AG04449 (cell line): ENCODE results near the gene CDK19.
A peak's percentile ranks its signal among the peaks of the same experiment; 100 is the strongest.

Experiments used
- CTCF ChIA-PET: fragments of 350-600 bp; formaldehyde crosslinking; extraction: SDS; loops from one replicate; lab custom pipeline; 2021; ENCODE audit warnings: antibody characterized with exemption; lab: Yijun Ruan, JAX
- POLR2A ChIA-PET: fragments of 400-600, 350-600 bp; formaldehyde crosslinking; extraction: SDS; loops from one replicate; lab custom pipeline; 2020; ENCODE audit warnings: antibody characterized with exemption, inconsistent platforms; lab: Yijun Ruan, JAX
- DNase-seq: peaks from one replicate; pipeline ENCODE4 v3.0.0-alpha.2; 2010; ENCODE audit warnings: low read depth, low spot score
- H3K4me3 ChIP-seq: 2 replicates; pipeline ENCODE4 v1.5.1; 2011; ENCODE audit warnings: low read depth, mild to moderate bottlenecking, control low read depth, low read length
- TF ChIP-seq, protein P1 (sequence below): IDR thresholded peaks from one replicate; pipeline ENCODE4 v1.5.1; 2011; ENCODE audit warnings: mild to moderate bottlenecking, moderate library complexity, low read length, control low read depth, inconsistent platforms; ENCODE audit not compliant: insufficient read depth; ENCODE audit errors: missing control alignments

Gene CDK19

DNA sequence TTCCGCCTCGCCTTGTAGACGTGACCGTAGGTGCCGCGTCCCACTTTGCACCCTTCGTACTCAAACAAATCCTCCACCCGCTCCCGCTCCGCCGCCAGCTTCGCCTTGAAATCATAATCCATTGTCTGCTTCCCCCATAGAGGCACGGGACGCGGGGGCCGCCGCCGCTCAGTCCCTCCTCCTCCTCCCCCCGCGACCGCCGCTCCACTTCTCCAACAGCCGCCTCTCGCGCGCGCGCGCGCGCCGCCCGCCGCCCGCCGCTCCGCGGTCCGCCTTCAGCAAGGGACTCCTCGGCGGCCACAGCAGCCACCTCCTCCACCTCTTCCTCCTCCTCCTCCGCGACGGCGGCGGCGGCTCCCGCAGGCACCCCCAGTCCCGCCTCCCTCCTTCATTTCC, 256 bp downstream of the CDK19 start:
- ChIA-PET POLR2A (interaction anchor here (0.6 to 3.1 kb wide), 8 partner anchors 9 to 1124 kb away, joined by 3 to 48 read pairs (median 3); partner anchors contain the start of genes AMD1 and GTF3C6), CTCF (interaction anchor here (1.1 kb wide), 1 partner anchor 119 kb away, joined by 3 read pairs; no protein-coding TSS in a partner anchor)
- TF ChIP-seq, protein P1, sequence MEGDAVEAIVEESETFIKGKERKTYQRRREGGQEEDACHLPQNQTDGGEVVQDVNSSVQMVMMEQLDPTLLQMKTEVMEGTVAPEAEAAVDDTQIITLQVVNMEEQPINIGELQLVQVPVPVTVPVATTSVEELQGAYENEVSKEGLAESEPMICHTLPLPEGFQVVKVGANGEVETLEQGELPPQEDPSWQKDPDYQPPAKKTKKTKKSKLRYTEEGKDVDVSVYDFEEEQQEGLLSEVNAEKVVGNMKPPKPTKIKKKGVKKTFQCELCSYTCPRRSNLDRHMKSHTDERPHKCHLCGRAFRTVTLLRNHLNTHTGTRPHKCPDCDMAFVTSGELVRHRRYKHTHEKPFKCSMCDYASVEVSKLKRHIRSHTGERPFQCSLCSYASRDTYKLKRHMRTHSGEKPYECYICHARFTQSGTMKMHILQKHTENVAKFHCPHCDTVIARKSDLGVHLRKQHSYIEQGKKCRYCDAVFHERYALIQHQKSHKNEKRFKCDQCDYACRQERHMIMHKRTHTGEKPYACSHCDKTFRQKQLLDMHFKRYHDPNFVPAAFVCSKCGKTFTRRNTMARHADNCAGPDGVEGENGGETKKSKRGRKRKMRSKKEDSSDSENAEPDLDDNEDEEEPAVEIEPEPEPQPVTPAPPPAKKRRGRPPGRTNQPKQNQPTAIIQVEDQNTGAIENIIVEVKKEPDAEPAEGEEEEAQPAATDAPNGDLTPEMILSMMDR, result no peak
- no peak for DNase-seq
- peak overlapping the region; percentile 94 for H3K4me3 ChIP-seq

DNA sequence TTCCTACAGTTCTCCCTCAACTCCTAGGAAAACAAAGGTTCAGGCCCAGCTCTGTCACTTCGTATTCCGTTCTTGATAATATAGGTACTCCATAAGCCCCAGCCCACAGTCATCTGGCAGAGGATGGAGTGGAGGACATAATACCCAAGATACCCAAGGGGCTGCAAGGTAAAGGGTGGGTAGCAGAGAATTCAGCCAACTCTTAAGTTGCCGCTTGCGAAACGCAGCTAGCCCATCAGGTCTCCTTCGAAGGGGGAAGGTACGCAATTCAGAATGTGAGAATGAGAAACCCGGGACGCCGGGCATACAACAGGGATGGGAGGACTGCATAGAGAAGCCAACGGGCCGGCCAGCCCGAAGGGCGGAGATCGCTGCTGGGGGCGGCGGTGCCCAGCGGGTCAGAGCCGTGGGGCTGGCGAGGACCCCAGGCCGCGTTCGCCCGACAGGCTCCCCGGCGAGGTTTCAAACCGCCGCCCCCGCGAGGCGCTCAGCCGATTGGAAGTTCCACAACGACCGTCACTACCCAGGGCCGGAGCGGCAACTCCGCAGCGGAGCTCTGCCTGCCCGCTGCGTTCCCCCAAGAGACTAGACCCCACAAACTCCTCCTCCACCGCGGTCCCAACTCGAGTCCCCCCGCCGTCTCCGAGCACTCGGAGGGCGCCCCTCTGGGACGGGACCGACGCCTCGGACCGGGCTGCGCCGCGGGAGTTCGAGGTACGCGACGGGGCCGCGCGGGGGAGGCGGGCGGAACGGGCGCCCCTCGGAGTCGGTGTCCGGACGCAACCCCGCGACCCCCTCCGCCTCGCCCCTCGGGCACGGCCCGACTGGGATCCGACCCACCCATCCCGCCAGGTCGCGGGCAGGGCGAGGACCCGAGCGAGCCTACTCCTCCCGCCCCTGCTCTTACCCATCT, 911 bp downstream of the CDK19 start:
- POLR2A ChIA-PET, result interaction anchor here (0.7 to 3.1 kb wide), 2 partner anchors 14 to 60 kb away, joined by 3 to 48 read pairs; partner anchors contain the start of gene AMD1

DNA sequence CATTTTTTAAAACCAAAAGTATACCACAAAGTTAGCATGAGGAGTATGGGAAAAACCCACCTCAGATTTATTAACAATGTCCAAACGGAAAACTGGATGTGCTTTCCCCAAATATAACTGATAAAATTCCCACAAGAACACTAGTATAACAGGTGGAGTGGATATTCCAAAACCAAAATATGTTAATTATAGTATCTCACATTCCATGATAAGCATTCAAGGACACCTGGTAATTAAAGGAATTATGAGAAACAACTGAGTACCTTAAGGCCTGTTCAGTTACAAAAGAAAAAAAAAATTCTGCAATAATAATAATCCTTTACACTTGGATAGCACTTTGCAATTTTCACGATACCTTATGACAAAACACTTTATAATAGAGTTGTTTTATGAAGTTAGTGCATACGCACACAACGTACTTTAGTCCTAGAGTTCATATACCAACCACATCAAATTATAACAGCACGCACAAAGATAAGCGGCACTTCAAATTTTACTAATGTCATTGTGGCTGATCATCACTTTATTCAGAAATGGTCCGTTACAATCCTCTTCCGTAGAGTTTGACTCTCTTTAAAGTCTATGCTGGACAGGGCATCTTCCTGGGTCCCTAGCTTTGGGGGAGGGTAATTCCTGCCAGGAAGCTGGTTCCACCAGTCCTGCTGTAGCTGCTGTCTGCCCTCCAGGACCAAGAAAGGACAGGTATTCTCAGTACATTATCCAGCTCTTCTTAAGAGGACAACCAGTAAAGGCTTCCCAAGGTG, 1.7 kb downstream of the CDK19 start:
- ChIA-PET POLR2A (interaction anchor here (3.1 kb wide), 1 partner anchor 61 kb away, joined by 48 read pairs; the partner anchor contains the start of gene AMD1), CTCF (interaction anchor here (0.7 to 0.8 kb wide), 2 partner anchors 61 to 131 kb away, joined by 3 to 5 read pairs; partner anchors contain the start of gene AMD1)
- TF ChIP-seq, protein P1, result no peak
- H3K4me3 ChIP-seq, result peak overlapping the region; percentile 94
- DNase-seq, result no peak

More for the DNA sequence above, 911 bp downstream of the CDK19 start:
- CTCF ChIA-PET, result interaction anchor here (0.7 kb wide), 1 partner anchor 132 kb away, joined by 5 read pairs; no protein-coding TSS in a partner anchor
- TF ChIP-seq, protein P1, result no peak
- peak overlapping the region; percentile 94 for H3K4me3 ChIP-seq
- no peak for DNase-seq

DNA sequence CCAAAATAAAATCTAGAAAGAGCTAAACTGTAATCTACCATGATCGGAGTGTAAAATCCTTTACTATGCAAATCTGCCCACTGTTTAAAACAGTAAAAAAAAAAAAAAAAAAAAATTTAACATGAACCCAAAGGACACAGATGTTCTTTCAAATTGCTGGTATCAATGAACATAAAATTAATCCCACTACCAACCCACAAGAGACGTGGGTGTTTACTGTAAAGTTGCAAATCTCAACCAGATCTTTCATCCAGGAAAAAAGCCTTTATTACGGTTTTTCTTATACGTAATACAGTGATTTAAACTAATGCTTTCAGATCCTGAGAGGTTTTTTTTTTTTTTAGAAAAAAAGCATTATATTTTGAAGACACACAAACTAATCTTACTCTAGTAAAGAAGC, 2.5 kb downstream of the CDK19 start:
- DNase-seq, result no peak
- POLR2A ChIA-PET, result no interaction called here
- CTCF ChIA-PET, result interaction anchor here (0.6 to 0.8 kb wide), 2 partner anchors 19 to 62 kb away, joined by 3 read pairs; partner anchors contain the start of gene AMD1
- TF ChIP-seq, protein P1, result no peak
- H3K4me3 ChIP-seq, result no peak overlapping the region

DNA sequence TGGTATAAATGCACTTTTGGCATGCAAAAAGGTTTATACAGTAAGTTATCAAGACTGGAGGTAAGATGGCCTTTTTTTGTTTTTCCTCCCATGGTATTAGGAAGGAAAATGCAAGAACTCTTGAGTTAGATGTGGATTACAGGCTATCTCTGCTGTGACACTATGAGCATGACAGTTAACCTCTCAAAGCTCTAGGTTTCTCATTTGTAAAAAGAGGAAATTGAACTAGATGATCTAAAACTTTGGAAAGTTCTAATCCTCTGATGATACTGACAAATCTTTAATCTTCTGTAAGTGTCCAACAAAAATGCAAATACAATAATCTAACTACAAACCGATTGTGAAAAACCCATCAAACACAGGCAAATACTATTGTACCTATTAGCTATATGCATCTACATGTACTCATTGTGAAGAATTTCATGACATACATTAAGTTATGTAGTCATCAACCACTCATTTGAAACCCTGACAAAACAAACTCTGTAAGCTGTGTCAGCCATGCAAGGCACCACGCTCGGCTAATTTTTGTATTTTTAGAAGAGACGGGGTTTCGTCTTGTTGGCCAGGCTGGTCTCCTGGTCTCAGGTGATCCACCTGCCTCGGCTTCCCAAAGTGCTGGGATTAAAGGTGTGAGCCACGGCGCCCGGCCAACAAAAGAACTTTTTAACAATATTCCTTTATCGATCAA, 4.2 kb downstream of the CDK19 start:
- DNase-seq, result no peak
- TF ChIP-seq, protein P1, result no peak
- CTCF ChIA-PET, result interaction anchor here (0.6 kb wide), 1 partner anchor 8 kb away, joined by 3 read pairs; no protein-coding TSS in a partner anchor
- POLR2A ChIA-PET, result no interaction called here
- no peak overlapping the region for H3K4me3 ChIP-seq
